ENCODE results near the gene OFD1. TPM values are rescaled to one million over a fixed set of nuclear protein-coding genes. Genes with fewer than 3 reads are reported as not detected.
A peak's percentile ranks its signal among the peaks of the same experiment; 100 is the strongest.

The OFD1 gene
- total RNA-seq: 46.6 TPM

GRCh38 chrX:13734278-13735172 is at the start of gene OFD1, which contains the start of gene TRAPPC2:
Gene OFD1 (plus strand): TSS chrX:13734748. CDS start chrX:13735072, 324 bp downstream.
Gene TRAPPC2 (minus strand): TSS chrX:13734620. CDS start chrX:13719963, 14,657 bp downstream.
- intact Hi-C loops (cut with DNase I): no loop called here
- DNase-seq (ENCODE audit: low spot score) (peak; percentile 97), ATAC-seq (peak; percentile 99)

GRCh38 chrX:13685126-13685763 is 49.3 kb upstream of the OFD1 start:
- intact Hi-C loops (cut with DNase I): no loop called here
- no peak for ATAC-seq

GRCh38 chrX:13687203-13687602 is 47.3 kb upstream of the OFD1 start:
- DNase-seq (ENCODE audit: low spot score) (no peak), ATAC-seq (no peak)
- intact Hi-C loops (cut with DNase I): no loop called here

More at GRCh38 chrX:13685126-13685763, 49.3 kb upstream of the OFD1 start:
- no peak for DNase-seq (ENCODE audit: low spot score)

- ATAC-seq (no peak), DNase-seq (ENCODE audit: low spot score) (no peak)
- intact Hi-C loops (cut with DNase I): no loop called here
Measured at GRCh38 chrX:13688384-13688957, 46.1 kb upstream of the OFD1 start.

GRCh38 chrX:13688958-13689740 is 45.4 kb upstream of the OFD1 start, which contains the start of gene RAB9A:
Gene RAB9A (plus strand): TSS chrX:13689128. CDS start chrX:13708747, 19,619 bp downstream.
- intact Hi-C loops (cut with DNase I): no loop called here
- ATAC-seq (peak; percentile 99), DNase-seq (ENCODE audit: low spot score) (peak; percentile 94)

GRCh38 chrX:13689741-13690211 is 44.8 kb upstream of the OFD1 start:
- intact Hi-C loops (cut with DNase I): no loop called here
- DNase-seq (ENCODE audit: low spot score): no peak
- no peak for ATAC-seq

GRCh38 chrX:13690836-13691235 is 43.7 kb upstream of the OFD1 start:
- intact Hi-C loops (cut with DNase I): no loop called here

GRCh38 chrX:13691841-13692371 is 42.6 kb upstream of the OFD1 start:
- intact Hi-C loops (cut with DNase I): no loop called here
- ATAC-seq: no peak

More at GRCh38 chrX:13690836-13691235, 43.7 kb upstream of the OFD1 start:
- DNase-seq (ENCODE audit: low spot score): no peak
- no peak for ATAC-seq

GRCh38 chrX:13692771-13693231 is 41.7 kb upstream of the OFD1 start:
- ATAC-seq: no peak
- DNase-seq (ENCODE audit: low spot score): no peak
- intact Hi-C loops (cut with DNase I): no loop called here

More at GRCh38 chrX:13691841-13692371, 42.6 kb upstream of the OFD1 start:
- DNase-seq (ENCODE audit: low spot score): no peak

GRCh38 chrX:13693341-13693961 is 41.1 kb upstream of the OFD1 start:
- intact Hi-C loops (cut with DNase I): no loop called here
- ATAC-seq (no peak), DNase-seq (ENCODE audit: low spot score) (no peak)

GRCh38 chrX:13694359-13694758 is 40.2 kb upstream of the OFD1 start:
- DNase-seq (ENCODE audit: low spot score) (no peak), ATAC-seq (no peak)
- intact Hi-C loops (cut with DNase I): no loop called here

- intact Hi-C loops (cut with DNase I): no loop called here
- DNase-seq (ENCODE audit: low spot score): no peak
- no peak for ATAC-seq
Measured at GRCh38 chrX:13694983-13695382, 39.6 kb upstream of the OFD1 start.

- no peak for ATAC-seq
- intact Hi-C loops (cut with DNase I): no loop called here
- DNase-seq (ENCODE audit: low spot score): no peak
Measured at GRCh38 chrX:13695601-13696115, 38.9 kb upstream of the OFD1 start.

- ATAC-seq (no peak), DNase-seq (ENCODE audit: low spot score) (no peak)
- intact Hi-C loops (cut with DNase I): no loop called here
Measured at GRCh38 chrX:13697455-13697854, 37.1 kb upstream of the OFD1 start.

- no peak for DNase-seq (ENCODE audit: low spot score)
- intact Hi-C loops (cut with DNase I): no loop called here
- ATAC-seq: no peak
Measured at GRCh38 chrX:13697976-13698375, 36.6 kb upstream of the OFD1 start.

GRCh38 chrX:13698432-13698831 is 36.1 kb upstream of the OFD1 start:
- intact Hi-C loops (cut with DNase I): no loop called here
- ATAC-seq (no peak), DNase-seq (ENCODE audit: low spot score) (no peak)

GRCh38 chrX:13699183-13699826 is 35.2 kb upstream of the OFD1 start:
- ATAC-seq (no peak), DNase-seq (ENCODE audit: low spot score) (no peak)
- intact Hi-C loops (cut with DNase I): no loop called here

Measured in sciatic nerve (tissue), 2 donors.